Measurements from ENCODE around the gene NKD2.

GRCh38 chr5:1041225-1042143 lies 32.9 kb downstream of the NKD2 start:
- TF ChIP-seq CTCF (IDR thresholded peaks at IDR 0.05; ENCODE audit: low read length) (no peak), EZH2phosphoT487 (IDR thresholded peaks at IDR 0.05; ENCODE audit: low read length) (no peak), EZH2 (optimal IDR thresholded peaks at IDR 0.05; ENCODE audit: low read depth, low read length) (no peak)

All from MM.1S (cell line).